ENCODE results near the gene IQSEC2. TPM values are rescaled to one million over a fixed set of nuclear protein-coding genes. Genes with fewer than 3 reads are reported as not detected.

Gene IQSEC2
- total RNA-seq, 1 experiment from 2014 or later: 48.2 TPM

DNA sequence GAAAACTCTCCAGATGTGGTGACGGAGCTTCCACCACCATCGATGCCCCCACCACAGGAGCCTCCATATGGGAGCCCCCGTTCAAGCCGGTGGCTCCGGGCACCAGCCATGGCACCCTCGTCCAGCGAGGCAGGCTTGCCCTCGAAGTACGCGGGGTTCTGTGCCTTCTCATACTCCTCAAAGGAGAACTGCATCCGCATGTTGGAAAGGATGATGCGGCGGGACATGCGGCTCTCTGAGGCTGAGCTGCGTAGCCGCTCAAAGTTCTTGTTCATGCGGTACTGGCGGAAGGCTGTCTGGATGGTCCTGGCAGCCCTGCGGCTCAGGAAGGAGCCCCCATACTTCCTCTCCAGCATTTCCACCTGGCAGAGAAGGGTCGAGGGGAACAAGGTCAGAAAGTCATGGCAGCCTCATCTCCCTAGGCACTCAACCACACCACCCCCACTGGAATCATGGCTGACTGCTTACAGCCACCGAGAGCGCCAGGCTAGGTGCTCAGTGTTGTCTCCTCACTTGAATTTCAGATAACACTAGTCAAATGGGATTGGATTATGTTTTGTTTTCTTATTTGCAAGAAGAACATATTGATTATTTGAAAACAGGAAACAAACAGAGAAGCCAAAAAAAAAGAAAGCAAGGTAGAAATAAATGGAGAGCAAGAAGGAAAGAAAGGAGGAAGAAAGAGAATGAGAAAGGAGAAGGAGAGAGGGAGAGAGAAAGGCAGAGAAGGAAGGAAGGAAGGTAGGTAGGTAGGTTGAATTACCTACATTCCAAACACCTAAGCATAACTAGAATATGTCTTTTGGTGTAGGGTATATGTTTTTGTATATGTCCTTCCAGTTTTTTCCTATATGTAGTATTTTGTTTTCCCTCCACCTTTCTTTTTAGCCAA lies 26.6 kb downstream of the IQSEC2 start:
- no peak for TF ChIP-seq NFYB (CRISPR knock-in tag; conservative IDR thresholded peaks at IDR 0.05; ENCODE audit: low read depth)
- TF ChIP-seq JAZF1 (CRISPR knock-in tag; IDR thresholded peaks at IDR 0.05): no peak
- no peak for TF ChIP-seq E2F5 (CRISPR knock-in tag; IDR thresholded peaks at IDR 0.05)
- no peak for TF ChIP-seq FOXJ3 (CRISPR knock-in tag; IDR thresholded peaks at IDR 0.05; ENCODE audit: borderline replicate concordance)
- TF ChIP-seq, protein P1, sequence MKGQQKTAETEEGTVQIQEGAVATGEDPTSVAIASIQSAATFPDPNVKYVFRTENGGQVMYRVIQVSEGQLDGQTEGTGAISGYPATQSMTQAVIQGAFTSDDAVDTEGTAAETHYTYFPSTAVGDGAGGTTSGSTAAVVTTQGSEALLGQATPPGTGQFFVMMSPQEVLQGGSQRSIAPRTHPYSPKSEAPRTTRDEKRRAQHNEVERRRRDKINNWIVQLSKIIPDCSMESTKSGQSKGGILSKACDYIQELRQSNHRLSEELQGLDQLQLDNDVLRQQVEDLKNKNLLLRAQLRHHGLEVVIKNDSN (CRISPR knock-in tag; IDR thresholded peaks at IDR 0.05): no peak
- TF ChIP-seq ZNF317 (CRISPR knock-in tag; IDR thresholded peaks at IDR 0.05; ENCODE audit: borderline replicate concordance, low read depth): no peak
- no peak for TF ChIP-seq ZNF416 (CRISPR knock-in tag; IDR thresholded peaks at IDR 0.05)
- no peak for TF ChIP-seq CREM (CRISPR knock-in tag; IDR thresholded peaks at IDR 0.05)
- no peak for TF ChIP-seq ZSCAN18 (CRISPR knock-in tag; IDR thresholded peaks at IDR 0.05)
- TF ChIP-seq, protein P2, sequence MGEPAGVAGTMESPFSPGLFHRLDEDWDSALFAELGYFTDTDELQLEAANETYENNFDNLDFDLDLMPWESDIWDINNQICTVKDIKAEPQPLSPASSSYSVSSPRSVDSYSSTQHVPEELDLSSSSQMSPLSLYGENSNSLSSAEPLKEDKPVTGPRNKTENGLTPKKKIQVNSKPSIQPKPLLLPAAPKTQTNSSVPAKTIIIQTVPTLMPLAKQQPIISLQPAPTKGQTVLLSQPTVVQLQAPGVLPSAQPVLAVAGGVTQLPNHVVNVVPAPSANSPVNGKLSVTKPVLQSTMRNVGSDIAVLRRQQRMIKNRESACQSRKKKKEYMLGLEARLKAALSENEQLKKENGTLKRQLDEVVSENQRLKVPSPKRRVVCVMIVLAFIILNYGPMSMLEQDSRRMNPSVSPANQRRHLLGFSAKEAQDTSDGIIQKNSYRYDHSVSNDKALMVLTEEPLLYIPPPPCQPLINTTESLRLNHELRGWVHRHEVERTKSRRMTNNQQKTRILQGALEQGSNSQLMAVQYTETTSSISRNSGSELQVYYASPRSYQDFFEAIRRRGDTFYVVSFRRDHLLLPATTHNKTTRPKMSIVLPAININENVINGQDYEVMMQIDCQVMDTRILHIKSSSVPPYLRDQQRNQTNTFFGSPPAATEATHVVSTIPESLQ (CRISPR knock-in tag; IDR thresholded peaks at IDR 0.05): no peak
- TF ChIP-seq ZNF121 (CRISPR knock-in tag; IDR thresholded peaks at IDR 0.05): no peak
- TF ChIP-seq HMGXB4 (CRISPR knock-in tag; IDR thresholded peaks at IDR 0.05): no peak
- TF ChIP-seq ZNF232 (CRISPR knock-in tag; IDR thresholded peaks at IDR 0.05): no peak
- peaks cover 13% of the 10 kb centered on the region for H3K4me1 Mint-ChIP-seq

GRCh38 chrX:53253293-53254020 lies 27.9 kb downstream of the IQSEC2 start:
- Mint-ChIP-seq H3K4me3 (no peak overlapping the region), H3K4me1 (peaks cover 13% of the 10 kb centered on the region), H3K27me3 (ENCODE audit: low read depth) (no peaks in the 10 kb centered on the region), H3K36me3 (peaks cover 16% of the 10 kb centered on the region), H3K9me3 (no peaks in the 10 kb centered on the region), H3K27ac (no peak overlapping the region)
- POLR2A ChIA-PET: no interaction called here
- ATAC-seq: no peak
- no peak for TF ChIP-seq IRF2 (CRISPR knock-in tag; IDR thresholded peaks at IDR 0.05; ENCODE audit: borderline replicate concordance, low read depth)
- no peak for TF ChIP-seq OVOL2 (CRISPR knock-in tag; IDR thresholded peaks at IDR 0.05; ENCODE audit: borderline replicate concordance)
- CTCF ChIA-PET: no interaction called here
- DNase-seq (ENCODE audit: low spot score): no peak

More for the DNA sequence above, 26.6 kb downstream of the IQSEC2 start:
- Mint-ChIP-seq H3K9me3 (no peaks in the 10 kb centered on the region), H3K4me3 (no peak overlapping the region), H3K27me3 (ENCODE audit: low read depth) (no peaks in the 10 kb centered on the region), H3K36me3 (peaks cover 16% of the 10 kb centered on the region), H3K27ac (no peak overlapping the region)
- ChIA-PET CTCF (interaction anchor here (3.3 kb wide), 1 partner anchor 27 kb away, joined by 9 read pairs; the partner anchor contains the start of gene IQSEC2), POLR2A (no interaction called here)
- DNase-seq (ENCODE audit: low spot score): no peak
- ATAC-seq: no peak
